ENCODE results near the gene NUPR1. TPM values are rescaled to one million over a fixed set of nuclear protein-coding genes. Genes with fewer than 3 reads are reported as not detected.

Gene NUPR1, protein sequence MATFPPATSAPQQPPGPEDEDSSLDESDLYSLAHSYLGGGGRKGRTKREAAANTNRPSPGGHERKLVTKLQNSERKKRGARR
- total RNA-seq (2022; extraction: Qiagen RNA extraction; ENCODE audit: low read depth), result 10.7 to 28.8 TPM (median 16.5 TPM) in 5 replicates

DNA sequence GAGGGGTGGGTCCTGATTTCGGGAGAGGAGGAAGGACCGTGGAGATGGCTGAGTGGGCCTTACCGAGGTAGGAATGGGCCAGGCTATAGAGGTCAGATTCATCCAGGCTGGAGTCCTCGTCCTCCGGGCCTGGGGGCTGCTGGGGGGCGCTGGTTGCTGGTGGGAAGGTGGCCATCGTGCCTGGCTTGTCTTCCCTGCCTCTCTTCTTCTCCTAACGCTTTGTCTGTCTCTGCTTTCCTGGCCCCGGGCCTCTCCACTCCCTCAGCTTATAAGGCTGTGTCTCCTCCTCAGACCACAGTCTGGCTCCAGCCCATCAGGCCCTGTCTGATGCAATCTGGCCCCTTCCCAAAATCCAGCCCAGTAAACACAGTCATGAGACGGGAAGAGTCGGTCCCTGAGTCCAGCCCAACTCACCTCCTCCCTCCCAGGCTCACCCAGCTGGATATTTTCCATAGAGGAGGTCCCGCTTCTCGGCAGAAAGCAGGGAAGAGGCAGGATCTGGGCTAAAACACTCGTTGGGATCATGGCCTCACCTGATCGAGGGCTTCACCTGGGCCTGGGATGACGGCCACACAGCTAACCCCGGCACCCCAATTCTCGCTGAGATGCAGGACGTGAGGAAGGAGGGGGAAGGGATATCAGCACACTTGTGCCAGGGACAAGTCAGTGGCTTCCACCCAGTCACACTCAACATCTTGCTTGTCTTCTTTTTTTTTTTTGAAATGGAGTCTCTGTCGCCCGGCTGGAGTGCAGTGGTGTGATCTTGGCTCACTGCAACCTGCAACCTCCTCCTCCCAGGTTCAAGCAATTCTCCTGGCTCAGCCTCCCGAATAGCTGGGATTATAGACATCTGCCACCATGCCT lies at the start of gene NUPR1:
TSS of gene NUPR1 (minus strand) at position 242 of the 864 bp plus-strand sequence. CDS start at position 175, 67 bp downstream.

DNA sequence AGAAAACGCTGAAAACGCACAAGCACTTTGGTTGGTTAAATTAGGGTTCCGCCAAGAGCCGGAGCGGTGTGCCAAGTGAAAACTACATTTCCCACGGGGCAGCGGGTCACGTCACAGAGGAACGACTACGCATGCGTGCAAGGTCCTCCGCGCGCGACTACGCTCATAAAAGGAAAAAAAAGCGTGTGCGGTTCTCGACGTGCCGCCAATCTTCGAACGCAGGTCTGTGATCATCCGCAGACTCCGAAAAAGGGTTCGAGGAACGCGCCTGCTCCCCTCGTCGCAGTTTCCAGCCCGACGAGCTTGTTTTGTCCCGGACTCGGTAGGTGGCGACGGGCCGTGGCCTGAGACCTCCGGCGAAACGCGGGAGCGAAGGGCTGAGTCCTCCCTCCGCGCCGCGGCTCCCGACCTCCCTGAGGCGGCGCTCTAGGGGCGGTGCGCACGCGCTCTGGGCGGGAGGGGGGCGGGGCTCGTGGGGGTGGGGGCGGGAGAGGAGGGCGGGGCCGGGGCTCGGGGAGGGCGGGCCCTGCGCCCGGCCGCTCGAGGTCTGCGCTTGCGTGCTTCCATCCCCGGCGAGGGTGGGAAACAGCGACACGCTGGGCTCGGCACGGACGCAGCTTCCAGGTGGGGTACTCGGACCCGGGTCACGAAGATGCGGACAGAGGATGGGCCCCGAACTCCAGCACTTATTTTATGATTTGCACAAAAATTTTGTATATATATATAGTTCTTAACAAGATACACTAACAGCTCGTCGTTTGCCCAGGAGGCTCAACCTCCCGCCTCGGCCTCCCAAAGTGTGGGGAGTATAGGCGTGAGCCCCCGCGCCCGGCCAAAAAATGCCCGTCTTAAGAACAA lies 15.2 kb upstream of the NUPR1 start, which contains the start of gene SGF29:
TSS of gene SGF29 (plus strand) at position 145 of the 858 bp plus-strand sequence. CDS start 27,150 bp downstream, outside the sequence.

DNA sequence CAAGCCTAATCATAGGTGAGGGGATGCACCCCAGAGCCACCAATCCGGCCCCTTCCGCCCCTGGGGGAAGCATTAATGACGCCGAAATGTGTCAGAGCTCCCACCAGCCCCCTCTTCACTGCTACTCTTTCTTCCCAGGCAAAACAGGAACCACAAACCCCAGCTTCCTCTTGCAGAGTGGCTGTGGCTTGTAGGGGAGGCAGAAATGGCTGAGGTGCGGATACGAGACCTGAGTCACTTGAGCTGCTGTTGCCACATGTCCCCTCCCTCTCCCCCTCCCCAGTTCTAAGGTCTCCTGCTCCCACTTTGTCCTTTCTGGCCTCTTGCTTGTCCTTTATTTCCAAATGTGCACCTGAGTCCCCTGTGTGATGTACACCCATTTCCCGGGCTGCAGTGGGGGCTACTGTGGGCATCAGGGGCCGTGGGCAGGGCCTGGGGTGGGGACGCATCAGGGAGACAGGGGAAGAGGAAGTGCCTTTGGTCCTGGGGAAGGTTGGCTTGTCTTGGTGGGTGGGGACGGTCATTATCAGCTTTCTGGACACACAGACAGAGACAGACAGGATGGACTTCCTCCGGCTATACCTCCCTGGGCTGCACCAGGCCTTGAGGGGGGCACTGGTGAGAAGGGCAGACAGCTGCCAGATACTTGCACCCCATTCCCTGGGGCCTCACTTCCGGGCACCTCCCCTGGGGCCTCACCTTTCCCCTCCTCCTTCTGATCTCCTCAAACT lies 44.5 kb downstream of the NUPR1 start, which contains the start of gene APOBR:
TSS of gene APOBR (plus strand) at position 523 of the 731 bp plus-strand sequence. CDS start at position 562, 39 bp downstream.

DNA sequence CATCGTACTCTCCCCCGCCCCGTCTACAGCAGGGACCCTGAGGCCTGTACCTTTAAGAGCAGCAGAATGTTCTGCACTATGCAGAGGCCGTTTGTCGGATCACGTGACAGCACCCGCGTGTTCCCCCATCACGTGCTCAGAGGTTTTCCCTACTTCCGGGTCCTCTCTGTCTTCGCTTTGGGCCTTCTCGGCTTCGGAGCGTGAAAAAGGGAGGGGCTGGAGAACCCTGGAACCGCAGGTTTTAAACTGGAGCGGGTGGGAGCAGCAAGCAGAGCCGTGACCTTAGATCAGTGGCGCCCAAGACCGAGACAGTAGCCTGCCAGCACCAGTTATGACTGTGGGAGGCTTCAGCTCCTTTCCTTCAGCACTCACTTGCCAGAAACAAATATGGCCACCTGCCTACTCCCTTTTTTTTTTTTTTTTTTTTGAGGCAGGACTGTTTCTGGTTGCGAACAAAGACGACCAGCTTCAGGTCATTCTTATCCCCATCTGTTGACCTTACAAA lies 46.8 kb downstream of the NUPR1 start, which contains the start of gene CLN3:
TSS of gene CLN3 (minus strand) at position 105 of the 505 bp plus-strand sequence. CDS start 315 bp downstream, outside the sequence.

Other genes with a start within 250 kb of the NUPR1 start
- 0.07 to 0.44 TPM (median 0.25 TPM) in 5 replicates for gene SBK1, start 246.4 kb downstream of the NUPR1 start, total RNA-seq (2022; extraction: Qiagen RNA extraction; ENCODE audit: low read depth)
- 1.6 to 2.0 TPM (median 1.9 TPM) in 5 replicates for gene NPIPB6, start 175.5 kb downstream of the NUPR1 start, total RNA-seq (2022; extraction: Qiagen RNA extraction; ENCODE audit: low read depth)
- 50.0 to 118 TPM (median 72.1 TPM) in 5 replicates for gene EIF3CL, start 135.1 kb downstream of the NUPR1 start, total RNA-seq (2022; extraction: Qiagen RNA extraction; ENCODE audit: low read depth)
- gene NPIPB7, start 66.6 kb downstream of the NUPR1 start, total RNA-seq (2022; extraction: Qiagen RNA extraction; ENCODE audit: low read depth), result 0.17 to 0.51 TPM (median 0.40 TPM) in 3 of 5 replicates, not detected in the others
- gene CLN3, start 46.9 kb downstream of the NUPR1 start, total RNA-seq (2022; extraction: Qiagen RNA extraction; ENCODE audit: low read depth), result 21.5 to 36.4 TPM (median 28.3 TPM) in 5 replicates
- 0.06 to 0.10 TPM (median 0.07 TPM) in 5 replicates for gene APOBR, start 44.3 kb downstream of the NUPR1 start, total RNA-seq (2022; extraction: Qiagen RNA extraction; ENCODE audit: low read depth)
- not detected in 5 replicates for gene IL27, start 32.1 kb downstream of the NUPR1 start, total RNA-seq (2022; extraction: Qiagen RNA extraction; ENCODE audit: low read depth)
- 20.7 to 26.1 TPM (median 21.3 TPM) in 5 replicates for gene SGF29, start 14.9 kb upstream of the NUPR1 start, total RNA-seq (2022; extraction: Qiagen RNA extraction; ENCODE audit: low read depth)
- gene SULT1A2, start 58.1 kb upstream of the NUPR1 start, total RNA-seq (2022; extraction: Qiagen RNA extraction; ENCODE audit: low read depth), result 0.08 TPM in 1 of 5 replicates, not detected in the others
- 4.2 to 6.7 TPM (median 5.5 TPM) in 5 replicates for gene SULT1A1, start 71.1 kb upstream of the NUPR1 start, total RNA-seq (2022; extraction: Qiagen RNA extraction; ENCODE audit: low read depth)
- gene NPIPB8, start 99.1 kb upstream of the NUPR1 start, total RNA-seq (2022; extraction: Qiagen RNA extraction; ENCODE audit: low read depth), result not detected in 5 replicates
- gene EIF3C, start 172.5 kb upstream of the NUPR1 start, total RNA-seq (2022; extraction: Qiagen RNA extraction; ENCODE audit: low read depth), result 194 to 402 TPM (median 337 TPM) in 5 replicates
- 1.5 to 2.7 TPM (median 1.7 TPM) in 5 replicates for gene NPIPB9, start 212.8 kb upstream of the NUPR1 start, total RNA-seq (2022; extraction: Qiagen RNA extraction; ENCODE audit: low read depth)